ENCODE results near the gene SHROOM1.
"Not testable (repeated sequence)": the region's sequence is repeated elsewhere in the genome, so short reads cannot be mapped to it uniquely, and the experiment has no call there.

Gene SHROOM1

GRCh38 chr5:132824426-132824825, 6.0 kb downstream of the SHROOM1 start:
- DNase-seq = no peak

GRCh38 chr5:132823481-132824050, 6.9 kb downstream of the SHROOM1 start:
- DNase-seq = no peak

GRCh38 chr5:132822650-132823480, 7.6 kb downstream of the SHROOM1 start:
- no peak for DNase-seq

- no peak for DNase-seq
These were observed 8.7 kb downstream of the SHROOM1 start for GRCh38 chr5:132821791-132822190.

- no peak for DNase-seq
These were observed 9.1 kb downstream of the SHROOM1 start for GRCh38 chr5:132821350-132821749.

GRCh38 chr5:132820162-132820754, 10.2 kb downstream of the SHROOM1 start:
- peak; percentile 98 for DNase-seq

- no peak for DNase-seq
These were observed 11.0 kb downstream of the SHROOM1 start for GRCh38 chr5:132819468-132819867.

- no peak for DNase-seq
These were observed 13.4 kb downstream of the SHROOM1 start for GRCh38 chr5:132817011-132817410.

- no peak for DNase-seq
These were observed 13.9 kb downstream of the SHROOM1 start for GRCh38 chr5:132816554-132816953.

- DNase-seq = no peak
These were observed 14.4 kb downstream of the SHROOM1 start for GRCh38 chr5:132816083-132816482.

- no peak for DNase-seq
These were observed 15.0 kb downstream of the SHROOM1 start for GRCh38 chr5:132815454-132815853.

- no peak for DNase-seq
These were observed 15.7 kb downstream of the SHROOM1 start for GRCh38 chr5:132814503-132815294.

GRCh38 chr5:132813599-132814502, 16.6 kb downstream of the SHROOM1 start:
- peak; percentile 94 for DNase-seq

GRCh38 chr5:132812781-132813598, 17.5 kb downstream of the SHROOM1 start, which contains the start of gene SOWAHA:
TSS of gene SOWAHA (plus strand) at chr5:132813302. CDS start at chr5:132813622, 320 bp downstream.
- DNase-seq = peak; percentile 83

- no peak for DNase-seq
These were observed 18.2 kb downstream of the SHROOM1 start for GRCh38 chr5:132812123-132812765.

GRCh38 chr5:132810605-132811004, 19.8 kb downstream of the SHROOM1 start:
- no peak for DNase-seq

GRCh38 chr5:132808866-132809265, 21.6 kb downstream of the SHROOM1 start:
- DNase-seq = no peak

- DNase-seq = no peak
These were observed 22.0 kb downstream of the SHROOM1 start for GRCh38 chr5:132808448-132808847.

GRCh38 chr5:132807163-132807838, 23.1 kb downstream of the SHROOM1 start:
- no peak for DNase-seq

GRCh38 chr5:132806804-132807162, 23.7 kb downstream of the SHROOM1 start:
- not testable (repeated sequence) for DNase-seq
